ENCODE measurements around the gene ERAS.
"Not testable (repeated sequence)": the region's sequence is repeated elsewhere in the genome, so short reads cannot be mapped to it uniquely, and the experiment has no call there.

ERAS gene

DNA sequence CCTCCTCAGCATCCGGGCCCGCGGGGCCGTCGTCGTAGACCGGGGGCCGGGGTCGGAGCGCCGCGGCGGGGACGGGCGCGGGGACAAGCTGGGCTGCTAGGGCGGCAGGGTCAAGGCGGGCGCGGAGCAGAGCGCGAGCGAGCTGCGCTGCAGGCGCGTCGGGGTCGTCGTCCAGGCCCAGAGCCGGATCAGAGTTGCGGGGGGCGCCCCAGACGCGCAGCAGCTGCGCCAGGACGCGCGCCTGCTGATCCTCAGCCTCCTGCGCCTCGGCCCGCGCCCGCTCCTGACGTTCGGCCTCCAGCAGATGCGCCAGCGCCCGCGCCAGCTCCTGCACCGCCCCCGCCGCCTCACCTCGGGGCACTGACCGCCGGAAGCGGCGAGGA is 5.6 kb downstream of the ERAS start:
- DNase-seq (ENCODE audit: low read depth), result no peak

DNA sequence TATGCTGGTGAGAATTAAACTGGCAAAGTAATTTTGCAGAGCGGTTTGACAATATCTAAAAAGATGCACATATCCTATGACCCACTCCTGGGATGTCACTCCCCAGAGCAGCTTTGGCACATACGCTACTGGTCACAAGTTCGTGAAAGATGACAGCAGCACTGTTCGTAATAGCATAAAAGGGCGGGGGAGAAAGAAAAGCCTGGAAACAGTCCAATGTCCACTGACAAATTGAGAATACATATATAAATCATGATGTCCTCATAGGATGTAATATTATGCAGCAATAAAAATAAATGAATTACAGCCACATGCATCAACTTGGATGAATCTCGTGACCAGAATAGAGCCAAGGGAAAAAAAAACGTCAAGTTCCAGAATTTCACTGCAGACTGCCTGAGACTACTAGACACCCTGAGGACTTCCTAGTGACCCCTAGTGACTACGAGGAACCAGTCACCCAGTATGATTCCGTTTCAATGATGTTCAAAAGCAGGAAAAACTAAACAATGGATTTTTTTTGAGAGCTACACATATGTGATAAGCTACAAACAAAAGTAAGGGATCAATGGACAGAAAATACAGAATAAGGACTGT is 7.3 kb downstream of the ERAS start:
- DNase-seq (ENCODE audit: low read depth), result peak; percentile 11

DNA sequence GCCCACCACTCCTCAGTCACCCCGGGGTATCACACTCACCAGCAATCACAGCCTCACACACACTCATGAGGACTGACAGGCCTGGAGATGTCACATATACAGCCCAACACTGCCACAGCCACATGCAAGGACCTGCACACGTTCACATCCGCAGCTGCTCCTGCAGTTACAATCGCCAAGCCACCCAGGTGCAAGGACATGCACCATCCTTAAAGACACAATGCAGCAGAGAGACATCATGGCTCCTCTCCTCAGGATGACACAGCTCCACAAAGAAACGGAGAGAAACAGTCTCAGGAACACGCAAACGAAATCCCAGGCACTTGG is 8.0 kb downstream of the ERAS start:
- no peak for DNase-seq (ENCODE audit: low read depth)

DNA sequence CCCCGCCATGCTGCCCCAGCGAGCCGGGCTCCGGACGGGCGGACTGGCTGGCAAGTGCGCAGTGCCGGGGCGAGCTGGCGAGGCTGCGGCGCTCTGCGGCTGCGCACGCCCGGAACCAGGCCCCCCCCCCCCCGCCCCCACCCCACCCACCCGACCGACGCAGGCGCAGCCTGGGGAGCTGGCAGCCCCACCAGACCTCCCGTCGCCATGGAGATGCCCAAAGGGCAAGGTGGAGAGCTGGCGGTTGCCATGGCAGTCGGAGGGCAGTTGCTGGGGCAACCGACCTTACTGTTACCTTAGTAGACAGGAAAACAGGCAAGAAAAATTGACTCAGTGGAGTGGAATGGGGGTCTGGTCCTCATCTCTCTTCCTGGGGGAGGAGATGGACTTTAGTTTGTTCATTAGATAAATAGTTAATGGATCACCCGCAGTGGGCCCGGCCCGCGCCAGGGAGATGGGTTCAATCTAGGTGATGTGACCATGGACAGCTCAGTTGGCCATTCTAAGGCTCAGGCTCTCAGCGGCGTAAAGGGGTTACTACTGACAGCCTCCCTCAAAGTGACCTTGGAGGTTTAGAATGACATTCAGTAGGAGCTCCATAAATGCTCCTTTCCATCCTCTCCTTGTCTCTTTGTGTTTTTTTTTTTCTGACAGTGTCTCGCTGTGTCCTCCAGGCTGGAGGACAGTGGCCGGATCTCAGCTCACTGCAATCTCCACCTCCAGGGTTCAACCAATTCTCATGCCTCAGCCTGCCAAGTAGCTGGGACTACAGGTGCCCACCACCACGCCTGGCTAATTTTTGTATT is 9.4 kb downstream of the ERAS start, which contains the start of gene PCSK1N:
PCSK1N (minus strand) TSS at position 87 of the 806 bp plus-strand sequence; CDS start at position 9, 78 bp downstream.
- DNase-seq (ENCODE audit: low read depth), result no peak

DNA sequence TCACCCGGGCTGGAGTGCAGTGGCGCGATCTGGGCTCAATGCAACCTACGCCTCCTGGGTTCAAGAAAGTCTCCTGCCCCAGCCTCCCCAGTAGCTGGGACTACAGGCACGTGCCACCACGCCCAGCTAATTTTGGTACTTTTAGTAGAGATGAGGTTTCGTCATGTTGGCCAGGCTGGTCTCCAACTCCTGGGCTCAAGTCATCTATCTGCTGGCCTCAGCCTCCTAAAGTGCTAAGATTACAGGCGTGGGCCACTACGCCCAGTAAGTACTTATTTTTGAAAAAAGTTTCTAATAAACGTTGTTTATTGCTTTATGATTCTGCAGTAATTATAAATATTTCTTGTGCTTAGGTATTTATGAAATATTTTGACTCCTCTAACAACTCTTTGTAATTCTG is 13.4 kb downstream of the ERAS start:
- DNase-seq (ENCODE audit: low read depth), result no peak

DNA sequence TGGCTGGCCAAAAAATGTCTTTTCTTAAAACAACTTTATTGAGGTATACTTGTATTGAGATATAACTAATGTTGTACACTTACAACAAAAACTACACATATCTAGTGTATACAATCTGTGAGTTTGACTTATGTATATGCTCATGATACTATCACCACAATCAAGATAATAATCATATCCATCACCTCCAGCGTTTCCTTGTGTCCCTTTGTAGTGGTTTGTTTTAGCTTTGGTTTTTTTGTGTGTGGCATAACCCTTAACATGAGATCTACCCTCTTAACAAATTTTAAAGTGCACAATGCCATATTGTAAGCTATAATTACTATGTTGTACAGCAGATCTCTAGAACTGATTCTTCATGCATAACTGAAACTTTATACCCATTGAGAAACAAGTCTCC is 22.5 kb downstream of the ERAS start:
- no peak for DNase-seq (ENCODE audit: low read depth)

DNA sequence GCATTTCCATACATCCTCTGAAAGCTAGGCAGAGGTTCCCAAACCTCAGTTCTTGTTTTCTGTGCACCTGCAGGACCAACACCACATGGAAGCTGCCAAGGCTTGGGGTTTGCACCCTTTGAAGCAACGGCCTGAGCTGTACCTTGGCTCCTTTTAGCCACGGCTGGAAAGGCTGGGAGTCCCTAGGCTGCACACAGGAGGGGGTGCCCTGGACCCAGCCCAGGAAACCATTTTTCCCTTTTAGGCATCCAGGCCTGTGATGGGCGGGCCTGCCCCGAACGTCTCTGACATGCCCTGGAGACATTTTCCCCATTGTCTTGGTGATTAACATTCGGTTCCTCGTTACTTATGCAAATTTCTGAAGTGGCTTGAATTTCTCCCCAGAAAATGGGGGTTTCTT is 26.5 kb downstream of the ERAS start:
- no peak for DNase-seq (ENCODE audit: low read depth)

DNA sequence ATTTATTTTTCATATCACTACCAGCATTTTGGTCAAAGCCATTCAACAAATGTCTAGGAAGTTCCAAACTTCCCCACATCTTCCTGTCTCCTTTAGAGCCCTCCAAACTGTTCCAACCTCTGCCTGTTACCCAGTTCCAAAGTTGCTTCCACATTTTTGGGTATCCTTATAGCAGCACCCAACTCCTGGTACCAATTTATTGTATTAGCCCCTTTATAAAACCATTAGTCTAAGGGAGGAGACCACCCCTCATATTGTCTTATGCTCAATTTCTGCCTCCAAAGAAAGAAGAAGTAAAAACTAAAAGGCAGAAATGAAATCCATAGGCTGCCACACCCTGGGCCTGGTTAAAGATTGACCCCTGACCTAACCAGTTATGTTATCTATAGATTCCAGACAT is 27.2 kb downstream of the ERAS start:
- not testable (repeated sequence) for DNase-seq (ENCODE audit: low read depth)

DNA sequence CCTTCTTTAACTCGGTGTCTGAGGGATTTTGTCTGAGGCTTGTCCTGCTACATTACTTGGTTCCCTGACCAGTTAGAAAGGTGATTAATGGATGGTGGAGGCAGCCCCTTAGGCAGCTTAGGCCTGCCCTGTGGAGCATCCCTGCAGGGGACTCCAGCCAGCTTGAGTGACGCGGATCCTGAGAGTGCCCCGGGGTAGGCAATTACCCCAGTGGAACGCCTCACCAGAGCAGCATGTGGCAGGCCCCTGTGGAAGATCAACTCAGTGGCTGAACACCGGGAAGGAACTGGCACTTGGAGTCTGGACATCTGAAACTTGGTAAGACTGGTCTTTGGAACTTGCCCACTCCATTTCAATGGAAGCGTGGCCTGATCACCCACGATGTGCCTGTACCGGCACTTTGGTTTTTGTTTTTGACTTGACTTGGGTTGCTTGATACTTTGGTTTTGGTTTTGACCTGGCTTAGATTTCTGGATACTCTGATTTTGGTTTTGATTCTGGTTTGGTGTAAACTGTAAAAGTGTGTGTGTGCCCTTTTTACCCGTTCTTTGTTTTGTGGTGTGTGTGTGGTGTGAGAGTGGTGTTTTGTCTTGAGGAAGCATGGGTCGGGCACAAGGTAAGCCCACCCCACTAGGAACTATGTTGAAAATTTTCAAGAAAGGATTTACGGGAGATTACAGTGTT is 27.9 kb downstream of the ERAS start:
- DNase-seq (ENCODE audit: low read depth), result not testable (repeated sequence)

DNA sequence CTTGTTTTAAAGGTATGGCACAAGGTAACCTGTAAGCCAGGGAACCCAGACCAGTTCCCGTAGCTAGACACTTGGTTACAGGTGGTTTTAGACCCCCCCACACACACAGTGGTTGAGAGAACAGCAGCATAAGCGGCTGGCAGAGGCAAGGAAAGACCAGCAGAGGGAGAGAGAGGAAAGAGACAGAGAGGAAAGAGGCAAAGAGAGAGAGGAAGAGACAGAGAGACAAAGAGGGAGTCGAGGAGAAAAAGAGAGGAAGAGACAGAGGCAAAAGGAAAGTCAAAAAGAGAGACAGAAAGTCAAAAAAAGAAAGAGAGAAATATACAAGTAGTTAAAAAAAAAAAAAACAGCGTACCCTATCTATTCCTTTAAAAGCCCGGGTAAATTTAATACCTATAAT is 28.6 kb downstream of the ERAS start:
- peak; percentile 39 for DNase-seq (ENCODE audit: low read depth)

DNA sequence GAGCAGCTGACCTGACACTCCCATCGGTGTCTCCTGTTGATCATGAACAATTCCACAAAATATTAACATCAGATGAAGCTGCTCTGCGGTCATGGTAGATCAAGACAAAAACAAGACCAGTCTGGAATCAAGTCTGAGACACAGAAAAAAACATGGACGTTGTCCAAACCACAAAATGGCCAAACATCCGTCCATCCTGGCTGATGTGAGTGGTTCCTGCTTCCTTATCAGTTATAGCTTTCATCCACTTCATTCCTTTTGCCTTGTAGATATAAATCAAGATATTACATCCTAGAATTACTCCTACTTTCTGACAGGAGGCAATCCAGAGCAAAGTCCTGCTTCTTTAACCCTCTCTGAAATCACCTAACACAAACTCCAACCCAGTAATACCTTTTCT is 37.9 kb downstream of the ERAS start:
- DNase-seq (ENCODE audit: low read depth), result peak; percentile 35

DNA sequence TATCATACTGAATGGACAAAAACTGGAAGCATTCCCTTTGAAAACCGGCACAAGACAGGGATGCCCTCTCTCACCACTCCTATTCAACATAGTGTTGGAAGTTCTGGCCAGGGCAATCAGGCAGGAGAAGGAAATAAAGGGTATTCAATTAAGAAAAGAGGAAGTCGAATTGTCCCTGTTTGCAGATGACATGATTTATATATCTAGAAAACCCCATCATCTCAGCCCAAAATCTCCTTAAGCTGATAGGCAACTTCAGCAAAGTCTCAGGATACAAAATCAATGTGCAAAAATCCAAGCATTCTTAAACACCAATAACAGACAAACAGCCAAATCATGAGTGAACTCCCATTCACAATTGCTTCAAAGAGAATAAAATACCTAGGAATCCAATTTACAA is 45.7 kb downstream of the ERAS start:
- DNase-seq (ENCODE audit: low read depth), result not testable (repeated sequence)

DNA sequence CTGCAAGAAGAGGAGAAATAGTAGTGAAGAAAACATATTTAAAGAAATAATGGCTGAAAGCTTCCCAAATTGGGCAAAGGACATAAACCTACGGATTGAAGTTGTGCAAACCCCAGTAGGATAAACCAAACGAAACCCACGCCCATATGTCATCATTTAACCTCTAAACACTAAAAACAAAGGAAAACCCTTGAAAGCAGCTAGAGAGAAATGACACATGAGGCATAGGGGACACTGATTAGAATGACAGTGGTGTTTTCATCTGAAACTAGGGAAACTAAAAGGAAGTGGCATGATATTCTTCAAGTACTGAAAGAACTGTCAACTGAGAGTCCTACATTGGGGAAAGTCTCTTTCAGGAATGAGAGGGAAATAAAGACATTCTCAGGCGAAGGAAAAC is 50.6 kb downstream of the ERAS start:
- not testable (repeated sequence) for DNase-seq (ENCODE audit: low read depth)

Data from ELR (cell line).